Astrocyte of the cerebellum (primary cell): ENCODE results near the gene TBC1D14.

Experiments
- DNase-seq: peaks from one replicate; pipeline ENCODE4 v3.0.0-alpha.2; 2011; ENCODE audit warnings: low read depth
- H3K4me3 ChIP-seq: 2 replicates; pipeline ENCODE4 v1.5.1; 2011; ENCODE audit warnings: mild to moderate bottlenecking, low read depth, low read length, moderate library complexity
- CTCF ChIP-seq: IDR thresholded peaks from 2 replicates; pipeline ENCODE4 v1.5.1; 2012; ENCODE audit warnings: low read length, low read depth, moderate library complexity, mild to moderate bottlenecking; ENCODE audit errors: missing control alignments
- in situ Hi-C: cut with HindIII; loops from 2 replicates; pipeline ENCODE4 v1.10.0; 2017; ENCODE audit warnings: low sequenced_read_pairs

TBC1D14 gene

GRCh38 chr4:6885953-6886557 lies 23.6 kb upstream of the TBC1D14 start:
- DNase-seq: no peak
- TF ChIP-seq CTCF: peak; percentile 12
- no peak overlapping the region for H3K4me3 ChIP-seq
- in situ Hi-C loops: no loop called here

GRCh38 chr4:6886886-6887285 lies 22.7 kb upstream of the TBC1D14 start:
- TF ChIP-seq CTCF: no peak
- no peak for DNase-seq
- in situ Hi-C loops: no loop called here
- H3K4me3 ChIP-seq: no peak overlapping the region

GRCh38 chr4:6887591-6888371 lies 21.8 kb upstream of the TBC1D14 start:
- H3K4me3 ChIP-seq: no peak overlapping the region
- in situ Hi-C loops: no loop called here
- no peak for DNase-seq
- no peak for TF ChIP-seq CTCF

- no peak for TF ChIP-seq CTCF
- in situ Hi-C loops: no loop called here
- no peak for DNase-seq
- H3K4me3 ChIP-seq: no peak overlapping the region
These were observed 21.0 kb upstream of the TBC1D14 start for GRCh38 chr4:6888506-6889071.

GRCh38 chr4:6889101-6889735 lies 20.4 kb upstream of the TBC1D14 start:
- DNase-seq: no peak
- in situ Hi-C loops: no loop called here
- no peak overlapping the region for H3K4me3 ChIP-seq
- no peak for TF ChIP-seq CTCF

- no peak for DNase-seq
- TF ChIP-seq CTCF: no peak
- H3K4me3 ChIP-seq: no peak overlapping the region
- in situ Hi-C loops: no loop called here
These were observed 19.8 kb upstream of the TBC1D14 start for GRCh38 chr4:6889736-6890324.
